ENCODE results near the gene PPP1R37. TPM values are rescaled to one million over a fixed set of nuclear protein-coding genes. Genes with fewer than 3 reads are reported as not detected.
A peak's percentile ranks its signal among the peaks of the same experiment; 100 is the strongest.

The PPP1R37 gene
- total and polyA plus RNA-seq, 2 donors (not counting 1 experiment from before 2014, with no cell fraction given): 20.7 to 28.1 TPM

GRCh38 chr19:45151821-45152503, 59.0 kb downstream of the PPP1R37 start:
- H3K9ac ChIP-seq (ENCODE audit: low read length): peak overlapping the region; percentile 55
- no peak overlapping the region for H3K27ac Mint-ChIP-seq
- 23% methylated on average over 64 of the region's 64 CpGs for WGBS (ENCODE audit: insufficient coverage)
- POLR2A ChIA-PET: no interaction called here
- H3K9me3 Mint-ChIP-seq (ENCODE audit: insufficient read depth): no peaks in the 10 kb centered on the region
- DNase-seq (no peak), ATAC-seq (ENCODE audit: low read depth) (no peak)
- H3K79me2 ChIP-seq (ENCODE audit: control insufficient read depth, insufficient read depth, low read length): no peaks in the 10 kb centered on the region
- H3K27me3 ChIP-seq (replicated peaks in 1 of 4; ENCODE audit: control extremely low read depth in 1 of 4, control insufficient read depth in 3 of 4, insufficient read depth in 4 of 4, low read length in 3 of 4): peaks cover 0 to 42% (median 12%) of the 10 kb centered on the region in 4 experiments
- H3K9me3 ChIP-seq (ENCODE audit: control extremely low read depth in 1 of 3, control insufficient read depth in 2 of 3, insufficient read depth in 1 of 3, low read length in 2 of 3): peaks cover 0 to 22% (median 0%) of the 10 kb centered on the region in 3 donors
- peak overlapping the region; percentile 94 for H3K4me2 ChIP-seq (replicated peaks; ENCODE audit: low read depth, low read length, poor library complexity, severe bottlenecking)
- peaks cover 0 to 4% of the 10 kb centered on the region in 2 experiments for H3K36me3 ChIP-seq (replicated peaks in 1 of 2; ENCODE audit: control extremely low read depth in 1 of 2, control insufficient read depth in 1 of 2, extremely low read depth in 1 of 2, insufficient read depth in 2 of 2, low read length in 1 of 2)
- intact Hi-C loops (cut with micrococcal nuclease): loop anchor here (2.0 kb wide), 1 partner anchor 15 kb away; no protein-coding TSS in a partner anchor
- no peaks in the 10 kb centered on the region for H4K20me1 ChIP-seq (ENCODE audit: control insufficient read depth, insufficient read depth, low read length, poor library complexity, severe bottlenecking)
- H2AFZ ChIP-seq (ENCODE audit: insufficient read depth, low read depth, low read length, poor library complexity, severe bottlenecking): peak overlapping the region; percentile 82
- no peak for TF ChIP-seq CTCF (IDR thresholded peaks at IDR 0.05)
- no peak for TF ChIP-seq EZH2 (IDR thresholded peaks at IDR 0.05; ENCODE audit: borderline replicate concordance, insufficient read depth, low read depth, low read length, poor library complexity, severe bottlenecking)
- peaks cover 18% of the 10 kb centered on the region for H3K4me1 Mint-ChIP-seq
- H3K4me3 Mint-ChIP-seq: peak overlapping the region; percentile 90
- CTCF ChIA-PET: interaction anchor here (0.7 to 1.5 kb wide), 3 partner anchors 8 to 15 kb away, joined by 3 to 4 read pairs (median 3); partner anchors contain the start of gene NKPD1
- H3K4me3 ChIP-seq (ENCODE audit: control extremely low read depth in 1 of 5, extremely low read depth in 1 of 5, insufficient read depth in 1 of 5, low read depth in 2 of 5, low read length in 4 of 5): peak overlapping the region in 3 of 5 experiments; percentile 46 to 51 (median 50)
- H3K27me3 Mint-ChIP-seq: peaks cover 22% of the 10 kb centered on the region
- H3K27ac ChIP-seq (ENCODE audit: low read length in 2 of 2): no peak overlapping the region
- peaks cover 22 to 29% of the 10 kb centered on the region in 2 donors for H3K4me1 ChIP-seq (ENCODE audit: control insufficient read depth in 2 of 2, insufficient read depth in 2 of 2, low read length in 2 of 2)
